Subcutaneous abdominal adipose tissue (tissue), 5 donors: ENCODE results near the gene CHEK2.
"Not testable (repeated sequence)": the region's sequence is repeated elsewhere in the genome, so short reads cannot be mapped to it uniquely, and the experiment has no call there.

Source experiments
- H3K27ac ChIP-seq: one replicate; pipeline ENCODE4 v1.7.0; 2013; ENCODE audit warnings: low read depth, mild to moderate bottlenecking, inconsistent platforms, low read length, moderate library complexity
- H3K27me3 ChIP-seq, 5 donors: one replicate each; pipeline ENCODE4 v1.7.0; 2013; ENCODE audit warnings: low read length in 5 of 5, inconsistent platforms in 1 of 5; ENCODE audit not compliant: control insufficient read depth in 5 of 5, insufficient read depth in 4 of 5
- H3K36me3 ChIP-seq, 5 donors: one replicate each; pipeline ENCODE4 v1.7.0; 2013; ENCODE audit warnings: low read length in 5 of 5; ENCODE audit not compliant: control insufficient read depth in 5 of 5, insufficient read depth in 5 of 5
- H3K4me1 ChIP-seq, 5 donors: one replicate each; pipeline ENCODE4 v1.7.0; 2013; ENCODE audit warnings: low read length in 5 of 5, mild to moderate bottlenecking in 3 of 5, moderate library complexity in 1 of 5; ENCODE audit not compliant: control insufficient read depth in 5 of 5, insufficient read depth in 5 of 5
- H3K4me3 ChIP-seq, 5 donors: one replicate each; pipeline ENCODE4 v1.7.0; 2013; ENCODE audit warnings: low read length in 5 of 5, low read depth in 1 of 5
- H3K9ac ChIP-seq, 5 donors: one replicate each; pipeline ENCODE4 v1.7.0; 2013; ENCODE audit warnings: low read length in 5 of 5, mild to moderate bottlenecking in 4 of 5, moderate library complexity in 3 of 5
- H3K9me3 ChIP-seq, 5 donors: one replicate each; pipeline ENCODE4 v1.7.0; 2013; ENCODE audit warnings: low read length in 5 of 5; ENCODE audit not compliant: control insufficient read depth in 5 of 5
- donor health status: healthy.
- donor health status: healthy.
- donor health status: healthy.
- donor health status: healthy.
- donor health status: healthy.

CHEK2 gene

GRCh38 chr22:28674121-28674563 lies 67.5 kb downstream of the CHEK2 start:
- Histone ChIP-seq H3K27me3 (no peaks in the 10 kb centered on the region), H3K9ac (no peak overlapping the region), H3K4me1 (peaks cover 0 to 7% (median 6%) of the 10 kb centered on the region in 5 donors), H3K27ac (no peak overlapping the region), H3K4me3 (no peak overlapping the region), H3K36me3 (no peaks in the 10 kb centered on the region), H3K9me3 (peaks cover 0 to 4% (median 0%) of the 10 kb centered on the region in 5 donors)

DNA sequence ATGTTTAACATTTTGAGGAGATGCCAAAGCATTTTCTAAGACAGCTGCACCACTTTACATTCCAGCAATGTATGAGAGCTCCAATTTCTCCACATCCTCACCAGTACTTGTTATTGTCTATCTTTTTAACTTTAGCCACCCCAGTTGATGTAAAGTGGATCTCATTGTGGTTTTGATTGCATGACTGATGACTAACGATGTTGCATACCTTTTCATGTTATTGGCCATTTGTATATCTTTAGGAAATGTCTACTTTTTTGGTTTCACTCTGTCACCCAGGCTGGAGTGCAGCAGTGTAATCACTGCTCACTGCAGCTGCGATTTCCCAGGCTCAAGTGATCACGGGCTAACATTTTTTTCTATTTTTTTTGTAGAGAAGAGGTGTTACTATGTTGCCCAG lies 70.9 kb downstream of the CHEK2 start:
- H3K9ac ChIP-seq, result no peak overlapping the region
- H3K4me3 ChIP-seq, result no peak overlapping the region
- H3K4me1 ChIP-seq, result no peaks in the 10 kb centered on the region
- H3K36me3 ChIP-seq, result no peaks in the 10 kb centered on the region
- peaks cover 0 to 4% (median 0%) of the 10 kb centered on the region in 5 donors for H3K9me3 ChIP-seq
- H3K27me3 ChIP-seq, result no peaks in the 10 kb centered on the region
- H3K27ac ChIP-seq, result no peak overlapping the region

- no peak overlapping the region for H3K9ac ChIP-seq
- no peaks in the 10 kb centered on the region for H3K27me3 ChIP-seq
- H3K36me3 ChIP-seq, result no peaks in the 10 kb centered on the region
Measured at GRCh38 chr22:28670161-28670560, 71.5 kb downstream of the CHEK2 start.

DNA sequence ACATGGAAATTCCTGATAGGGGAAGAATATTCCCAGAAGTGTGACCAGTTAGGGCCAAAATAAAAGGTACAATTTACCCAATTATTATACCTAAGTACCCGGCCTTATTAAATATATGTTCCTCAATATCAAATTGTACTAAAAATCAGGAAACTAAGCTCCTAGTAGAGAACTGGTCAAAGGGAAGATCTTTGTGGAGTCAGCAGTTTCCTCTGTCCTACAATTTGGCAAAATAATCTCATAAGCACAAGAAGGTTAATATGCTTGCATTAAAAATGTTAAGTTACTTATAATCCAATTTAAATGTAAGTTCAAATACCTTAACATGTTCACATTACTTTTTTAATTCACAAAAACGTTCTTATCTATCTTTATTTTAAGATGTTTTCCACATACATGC lies 72.2 kb downstream of the CHEK2 start:
- H3K27ac ChIP-seq, result no peak overlapping the region
- peaks cover 0 to 4% (median 0%) of the 10 kb centered on the region in 5 donors for H3K9me3 ChIP-seq
- H3K9ac ChIP-seq, result no peak overlapping the region
- H3K36me3 ChIP-seq, result no peaks in the 10 kb centered on the region
- H3K27me3 ChIP-seq, result no peaks in the 10 kb centered on the region
- H3K4me3 ChIP-seq, result no peak overlapping the region
- no peaks in the 10 kb centered on the region for H3K4me1 ChIP-seq

More at GRCh38 chr22:28670161-28670560, 71.5 kb downstream of the CHEK2 start:
- H3K27ac ChIP-seq, result no peak overlapping the region
- no peak overlapping the region for H3K4me3 ChIP-seq
- peaks cover 0 to 4% (median 0%) of the 10 kb centered on the region in 5 donors for H3K9me3 ChIP-seq
- H3K4me1 ChIP-seq, result no peaks in the 10 kb centered on the region

DNA sequence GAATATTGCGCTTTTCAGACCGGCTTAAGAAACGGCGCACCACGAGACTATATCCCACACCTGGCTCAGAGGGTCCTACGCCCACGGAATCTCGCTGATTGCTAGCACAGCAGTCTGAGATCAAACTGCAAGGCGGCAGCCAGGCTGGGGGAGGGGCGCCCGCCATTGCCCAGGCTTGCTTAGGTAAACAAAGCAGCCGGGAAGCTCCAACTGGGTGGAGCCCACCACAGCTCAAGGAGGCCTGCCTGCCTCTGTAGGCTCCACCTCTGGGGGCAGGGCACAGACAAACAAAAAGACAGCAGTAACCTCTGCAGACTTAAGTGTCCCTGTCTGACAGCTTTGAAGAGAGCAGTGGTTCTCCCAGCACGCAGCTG lies 78.1 kb downstream of the CHEK2 start:
- H3K4me3 ChIP-seq, H3K9me3 ChIP-seq, H3K4me1 ChIP-seq, H3K27ac ChIP-seq, H3K27me3 ChIP-seq, H3K9ac ChIP-seq, H3K36me3 ChIP-seq: not testable (repeated sequence)

- Histone ChIP-seq H3K27ac (no peak overlapping the region), H3K4me3 (no peak overlapping the region), H3K4me1 (no peaks in the 10 kb centered on the region), H3K36me3 (no peaks in the 10 kb centered on the region), H3K9ac (no peak overlapping the region), H3K27me3 (no peaks in the 10 kb centered on the region), H3K9me3 (no peaks in the 10 kb centered on the region)
Measured at GRCh38 chr22:28658448-28658847, 83.2 kb downstream of the CHEK2 start.

DNA sequence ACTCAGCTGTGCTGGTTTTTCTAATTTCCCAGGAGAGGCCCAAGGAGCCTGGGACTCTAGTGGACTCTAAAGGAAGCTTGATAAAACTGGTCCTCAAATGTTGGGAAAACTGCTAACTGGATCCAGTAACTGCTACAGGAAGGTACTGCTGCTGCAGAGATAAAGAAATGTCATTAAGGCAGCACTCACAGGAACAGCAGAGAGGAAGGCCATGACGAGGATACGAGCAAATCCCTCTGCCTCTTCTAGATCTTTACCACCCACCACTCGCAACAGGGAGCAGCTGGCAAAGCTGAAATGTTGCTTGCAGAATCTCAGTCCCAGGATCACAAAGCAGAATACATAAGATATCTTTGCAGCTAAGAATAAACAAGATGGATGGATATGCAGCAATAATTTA lies 85.4 kb downstream of the CHEK2 start:
- Histone ChIP-seq H3K36me3 (no peaks in the 10 kb centered on the region), H3K9ac (no peak overlapping the region), H3K4me1 (no peaks in the 10 kb centered on the region), H3K4me3 (no peak overlapping the region), H3K27me3 (no peaks in the 10 kb centered on the region), H3K9me3 (peaks cover 0 to 4% (median 0%) of the 10 kb centered on the region in 5 donors), H3K27ac (no peak overlapping the region)

- H3K9ac ChIP-seq, result no peak overlapping the region
- no peaks in the 10 kb centered on the region for H3K27me3 ChIP-seq
- peaks cover 0 to 4% (median 0%) of the 10 kb centered on the region in 5 donors for H3K9me3 ChIP-seq
- H3K36me3 ChIP-seq, result no peaks in the 10 kb centered on the region
- no peaks in the 10 kb centered on the region for H3K4me1 ChIP-seq
- H3K4me3 ChIP-seq, result no peak overlapping the region
- H3K27ac ChIP-seq, result no peak overlapping the region
Measured at GRCh38 chr22:28650463-28650862, 91.2 kb downstream of the CHEK2 start.

- no peaks in the 10 kb centered on the region for H3K4me1 ChIP-seq
- no peak overlapping the region for H3K4me3 ChIP-seq
- H3K36me3 ChIP-seq, result no peaks in the 10 kb centered on the region
- H3K9ac ChIP-seq, result no peak overlapping the region
- no peak overlapping the region for H3K27ac ChIP-seq
- H3K9me3 ChIP-seq, result peaks cover 0 to 4% (median 0%) of the 10 kb centered on the region in 5 donors
- H3K27me3 ChIP-seq, result no peaks in the 10 kb centered on the region
Measured at GRCh38 chr22:28648792-28649191, 92.8 kb downstream of the CHEK2 start.

- Histone ChIP-seq H3K27me3 (no peaks in the 10 kb centered on the region), H3K36me3 (no peaks in the 10 kb centered on the region), H3K4me3 (no peak overlapping the region), H3K9ac (no peak overlapping the region), H3K4me1 (no peaks in the 10 kb centered on the region), H3K27ac (no peak overlapping the region), H3K9me3 (no peaks in the 10 kb centered on the region)
Measured at GRCh38 chr22:28647216-28647615, 94.4 kb downstream of the CHEK2 start.

DNA sequence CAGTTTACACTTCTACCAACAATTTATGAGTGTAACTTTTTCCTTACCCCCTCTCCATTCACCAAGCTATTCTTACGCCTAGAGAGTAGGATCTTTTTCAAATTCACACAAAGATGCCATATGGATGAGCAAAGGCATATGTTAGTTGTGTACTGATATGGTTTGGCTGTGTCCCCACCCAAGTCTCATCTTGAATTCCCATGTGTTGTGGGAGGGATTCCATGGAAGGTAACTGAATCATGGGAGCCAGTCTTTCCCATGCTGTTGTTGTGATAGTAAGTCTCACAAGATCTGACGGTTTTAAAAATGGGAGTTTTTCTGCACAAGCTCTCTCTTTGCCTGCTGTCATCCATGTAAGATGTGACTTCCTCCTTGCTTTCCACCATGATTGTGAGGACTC lies 102.3 kb downstream of the CHEK2 start:
- Histone ChIP-seq H3K9ac (no peak overlapping the region), H3K27ac (no peak overlapping the region), H3K4me3 (no peak overlapping the region), H3K36me3 (no peaks in the 10 kb centered on the region), H3K27me3 (no peaks in the 10 kb centered on the region), H3K4me1 (no peaks in the 10 kb centered on the region), H3K9me3 (no peaks in the 10 kb centered on the region)
